Activated B cell treated with CpG ODN at 0.5 μM for 24 hours (primary cell): Measurements from ENCODE around the gene IYD. TPM values are rescaled to one million over a fixed set of nuclear protein-coding genes. Genes with fewer than 3 reads are reported as not detected.

Experiments
- ATAC-seq: fragments of 200-7000 bp; cut with Tn5 transposase; one replicate; pipeline ENCODE4 v1.10.0; 2021; ENCODE audit warnings: low read depth, mild to moderate bottlenecking, moderate library complexity
- CTCF ChIA-PET: fragments of 350-600 bp; sonication (Branson Sonifier 250); formaldehyde crosslinking; loops from one replicate; lab custom pipeline; 2021; ENCODE audit warnings: antibody characterized with exemption; lab: Charles Lee
- POLR2A ChIA-PET: fragments of 350-600 bp; sonication (Branson Sonifier 250); formaldehyde crosslinking; loops from one replicate; lab custom pipeline; 2021; ENCODE audit warnings: antibody characterized with exemption; lab: Charles Lee
- DNase-seq: peaks from one replicate; pipeline ENCODE4 v3.0.0; 2022
- H3K27ac Mint-ChIP-seq: one replicate; pipeline ENCODE4 v1.8.0; 2020; ENCODE audit warnings: mixed read lengths
- H3K27me3 Mint-ChIP-seq: one replicate; pipeline ENCODE4 v1.8.0; 2021; ENCODE audit warnings: mixed read lengths
- H3K36me3 Mint-ChIP-seq: one replicate; pipeline ENCODE4 v1.8.0; 2021; ENCODE audit warnings: low read depth, mixed read lengths
- H3K4me1 Mint-ChIP-seq: one replicate; pipeline ENCODE4 v1.8.0; 2021; ENCODE audit warnings: mixed read lengths
- H3K4me3 Mint-ChIP-seq: one replicate; pipeline ENCODE4 v1.8.0; 2020; ENCODE audit warnings: mild to moderate bottlenecking, mixed read lengths
- H3K9me3 Mint-ChIP-seq: one replicate; pipeline ENCODE4 v1.8.0; 2020; ENCODE audit warnings: mixed read lengths
- CTCF ChIP-seq: fragments of 200-600 bp; IDR thresholded peaks from one replicate; pipeline ENCODE4 v1.8.0; 2022; ENCODE audit warnings: antibody characterized with exemption, mild to moderate bottlenecking
- intact Hi-C: fragments of 100-400 bp; cut with micrococcal nuclease; formaldehyde crosslinking; loops from one replicate; pipeline ENCODE4 v1.15.1; 2024
- total RNA-seq: library from RNA; stranded (reverse); gene quantifications from 2 replicates; pipeline ENCODE4 v1.2.3, GENCODE V29; 2022

IYD gene
- total RNA-seq, 1 donor from 2014 or later: not detected

- Mint-ChIP-seq H3K36me3 (no peaks in the 10 kb centered on the region), H3K4me1 (peaks cover 14% of the 10 kb centered on the region), H3K27me3 (peaks cover 32% of the 10 kb centered on the region), H3K27ac (no peak overlapping the region), H3K4me3 (no peak overlapping the region), H3K9me3 (no peaks in the 10 kb centered on the region)
- DNase-seq (no peak), ATAC-seq (no peak)
- ChIA-PET CTCF (interaction anchor here (1.0 to 2.9 kb wide), 2 partner anchors 270 to 401 kb away, joined by 3 to 126 read pairs; no protein-coding TSS in a partner anchor), POLR2A (no interaction called here)
- intact Hi-C loops: no loop called here
- no peak for TF ChIP-seq CTCF
Measured at GRCh38 chr6:150416128-150416527, 47.3 kb downstream of the IYD start.

- Mint-ChIP-seq H3K36me3 (no peaks in the 10 kb centered on the region), H3K9me3 (no peaks in the 10 kb centered on the region), H3K4me1 (peaks cover 14% of the 10 kb centered on the region), H3K27ac (no peak overlapping the region), H3K27me3 (peaks cover 22% of the 10 kb centered on the region), H3K4me3 (no peak overlapping the region)
- no peak for DNase-seq
- POLR2A ChIA-PET: interaction anchor here (0.6 to 6.0 kb wide), 6 partner anchors 182 to 394 kb away, joined by 3 to 70 read pairs (median 12); partner anchors contain the start of gene PLEKHG1
- TF ChIP-seq CTCF: no peak
- no peak for ATAC-seq
- CTCF ChIA-PET: interaction anchor here (1.0 to 4.8 kb wide), 19 partner anchors 24 to 907 kb away, joined by 3 to 126 read pairs (median 9); partner anchors contain the start of gene PLEKHG1
- intact Hi-C loops: no loop called here
Measured at GRCh38 chr6:150417250-150417649, 48.4 kb downstream of the IYD start.

- peak; percentile 58 for TF ChIP-seq CTCF
- H3K27me3 Mint-ChIP-seq: peaks cover 16% of the 10 kb centered on the region
- CTCF ChIA-PET: interaction anchor here (0.6 to 4.8 kb wide), 60 partner anchors 8 to 906 kb away, joined by 3 to 126 read pairs (median 5); partner anchors contain the start of gene PLEKHG1
- ATAC-seq (peak; percentile 90), DNase-seq (no peak)
- no peaks in the 10 kb centered on the region for H3K36me3 Mint-ChIP-seq
- H3K27ac Mint-ChIP-seq: peak overlapping the region; percentile 77
- no peaks in the 10 kb centered on the region for H3K9me3 Mint-ChIP-seq
- H3K4me3 Mint-ChIP-seq: peak overlapping the region; percentile 82
- peaks cover 14% of the 10 kb centered on the region for H3K4me1 Mint-ChIP-seq
- POLR2A ChIA-PET: interaction anchor here (0.6 to 6.0 kb wide), 21 partner anchors 182 to 907 kb away, joined by 3 to 70 read pairs (median 4); partner anchors contain the start of gene PLEKHG1
- intact Hi-C loops: loop anchor here (1.0 to 2.0 kb wide), 6 partner anchors 182 to 906 kb away; no protein-coding TSS in a partner anchor
Measured at GRCh38 chr6:150417899-150418826, 49.4 kb downstream of the IYD start.

GRCh38 chr6:150418827-150419594, 50.2 kb downstream of the IYD start:
- H3K4me1 Mint-ChIP-seq: peaks cover 14% of the 10 kb centered on the region
- ATAC-seq (peak; percentile 70), DNase-seq (peak; percentile 67)
- no peak for TF ChIP-seq CTCF
- no peaks in the 10 kb centered on the region for H3K9me3 Mint-ChIP-seq
- H3K36me3 Mint-ChIP-seq: no peaks in the 10 kb centered on the region
- intact Hi-C loops: loop anchor here (1.0 to 2.0 kb wide), 6 partner anchors 181 to 905 kb away; no protein-coding TSS in a partner anchor
- peak overlapping the region; percentile 82 for H3K4me3 Mint-ChIP-seq
- POLR2A ChIA-PET: interaction anchor here (0.6 to 6.0 kb wide), 18 partner anchors 181 to 906 kb away, joined by 3 to 70 read pairs (median 4); partner anchors contain the start of gene PLEKHG1
- H3K27me3 Mint-ChIP-seq: peaks cover 12% of the 10 kb centered on the region
- peak overlapping the region; percentile 77 for H3K27ac Mint-ChIP-seq
- CTCF ChIA-PET: interaction anchor here (0.6 to 4.8 kb wide), 61 partner anchors 9 to 905 kb away, joined by 3 to 126 read pairs (median 5); partner anchors contain the start of gene PLEKHG1
